ENCODE measurements around the gene NUDT14.

DNA sequence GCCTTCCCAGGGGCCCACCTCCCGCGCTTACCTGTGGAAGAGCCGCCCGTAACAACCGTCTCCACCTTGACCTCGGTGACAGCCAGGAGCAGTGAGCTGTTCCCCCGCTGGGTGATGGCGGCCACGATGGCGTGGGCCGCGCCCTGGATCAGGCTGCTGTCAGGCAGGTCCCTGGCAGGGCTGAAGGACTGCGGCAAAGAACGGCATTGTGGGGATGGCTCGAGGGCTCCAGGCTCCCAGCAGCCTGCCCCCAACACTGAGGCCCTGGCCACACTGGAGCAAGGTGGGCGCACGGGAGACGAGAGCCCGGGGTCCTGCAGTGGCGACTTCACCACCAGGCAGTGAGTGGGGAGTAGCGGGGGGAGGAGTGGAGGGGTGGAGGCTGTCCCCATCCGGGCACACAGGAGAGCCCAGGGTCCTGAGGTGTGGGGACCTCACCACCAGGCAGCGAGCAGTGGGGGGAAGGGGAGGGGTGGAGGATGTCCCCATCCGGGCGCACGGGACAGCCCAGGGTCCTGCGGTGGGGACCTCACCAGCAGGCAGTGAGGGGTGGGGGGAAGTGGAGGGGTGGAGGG lies 37.6 kb downstream of the NUDT14 start:
- TF ChIP-seq, protein P1, sequence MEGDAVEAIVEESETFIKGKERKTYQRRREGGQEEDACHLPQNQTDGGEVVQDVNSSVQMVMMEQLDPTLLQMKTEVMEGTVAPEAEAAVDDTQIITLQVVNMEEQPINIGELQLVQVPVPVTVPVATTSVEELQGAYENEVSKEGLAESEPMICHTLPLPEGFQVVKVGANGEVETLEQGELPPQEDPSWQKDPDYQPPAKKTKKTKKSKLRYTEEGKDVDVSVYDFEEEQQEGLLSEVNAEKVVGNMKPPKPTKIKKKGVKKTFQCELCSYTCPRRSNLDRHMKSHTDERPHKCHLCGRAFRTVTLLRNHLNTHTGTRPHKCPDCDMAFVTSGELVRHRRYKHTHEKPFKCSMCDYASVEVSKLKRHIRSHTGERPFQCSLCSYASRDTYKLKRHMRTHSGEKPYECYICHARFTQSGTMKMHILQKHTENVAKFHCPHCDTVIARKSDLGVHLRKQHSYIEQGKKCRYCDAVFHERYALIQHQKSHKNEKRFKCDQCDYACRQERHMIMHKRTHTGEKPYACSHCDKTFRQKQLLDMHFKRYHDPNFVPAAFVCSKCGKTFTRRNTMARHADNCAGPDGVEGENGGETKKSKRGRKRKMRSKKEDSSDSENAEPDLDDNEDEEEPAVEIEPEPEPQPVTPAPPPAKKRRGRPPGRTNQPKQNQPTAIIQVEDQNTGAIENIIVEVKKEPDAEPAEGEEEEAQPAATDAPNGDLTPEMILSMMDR (tag by site-specific recombination; IDR thresholded peaks at IDR 0.05) = no peak
- TF ChIP-seq YY1 (tag by site-specific recombination; IDR thresholded peaks at IDR 0.05) (no peak), ZNF239 (tag by site-specific recombination; IDR thresholded peaks at IDR 0.05) (no peak), ZNF677 (tag by site-specific recombination; IDR thresholded peaks at IDR 0.05) (no peak), HOXA7 (CRISPR knock-in tag; IDR thresholded peaks at IDR 0.05; ENCODE audit: borderline replicate concordance) (no peak), ZBTB8A (tag by site-specific recombination; IDR thresholded peaks at IDR 0.05) (no peak), ZNF423 (tag by site-specific recombination; IDR thresholded peaks at IDR 0.05) (no peak), ZFP3 (tag by site-specific recombination; IDR thresholded peaks at IDR 0.05; ENCODE audit: low read depth) (no peak), SP2 (tag by site-specific recombination; IDR thresholded peaks at IDR 0.05) (no peak), ZNF473 (tag by site-specific recombination; IDR thresholded peaks at IDR 0.05) (no peak), SCRT1 (tag by site-specific recombination; IDR thresholded peaks at IDR 0.05; ENCODE audit: borderline replicate concordance) (no peak)
- TF ChIP-seq, protein P2, sequence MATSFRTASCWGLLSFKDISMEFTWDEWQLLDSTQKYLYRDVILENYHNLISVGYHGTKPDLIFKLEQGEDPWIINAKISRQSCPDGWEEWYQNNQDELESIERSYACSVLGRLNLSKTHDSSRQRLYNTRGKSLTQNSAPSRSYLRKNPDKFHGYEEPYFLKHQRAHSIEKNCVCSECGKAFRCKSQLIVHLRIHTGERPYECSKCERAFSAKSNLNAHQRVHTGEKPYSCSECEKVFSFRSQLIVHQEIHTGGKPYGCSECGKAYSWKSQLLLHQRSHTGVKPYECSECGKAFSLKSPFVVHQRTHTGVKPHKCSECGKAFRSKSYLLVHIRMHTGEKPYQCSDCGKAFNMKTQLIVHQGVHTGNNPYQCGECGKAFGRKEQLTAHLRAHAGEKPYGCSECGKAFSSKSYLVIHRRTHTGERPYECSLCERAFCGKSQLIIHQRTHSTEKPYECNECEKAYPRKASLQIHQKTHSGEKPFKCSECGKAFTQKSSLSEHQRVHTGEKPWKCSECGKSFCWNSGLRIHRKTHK (tag by site-specific recombination; IDR thresholded peaks at IDR 0.05) = no peak
- TF ChIP-seq, protein P3, sequence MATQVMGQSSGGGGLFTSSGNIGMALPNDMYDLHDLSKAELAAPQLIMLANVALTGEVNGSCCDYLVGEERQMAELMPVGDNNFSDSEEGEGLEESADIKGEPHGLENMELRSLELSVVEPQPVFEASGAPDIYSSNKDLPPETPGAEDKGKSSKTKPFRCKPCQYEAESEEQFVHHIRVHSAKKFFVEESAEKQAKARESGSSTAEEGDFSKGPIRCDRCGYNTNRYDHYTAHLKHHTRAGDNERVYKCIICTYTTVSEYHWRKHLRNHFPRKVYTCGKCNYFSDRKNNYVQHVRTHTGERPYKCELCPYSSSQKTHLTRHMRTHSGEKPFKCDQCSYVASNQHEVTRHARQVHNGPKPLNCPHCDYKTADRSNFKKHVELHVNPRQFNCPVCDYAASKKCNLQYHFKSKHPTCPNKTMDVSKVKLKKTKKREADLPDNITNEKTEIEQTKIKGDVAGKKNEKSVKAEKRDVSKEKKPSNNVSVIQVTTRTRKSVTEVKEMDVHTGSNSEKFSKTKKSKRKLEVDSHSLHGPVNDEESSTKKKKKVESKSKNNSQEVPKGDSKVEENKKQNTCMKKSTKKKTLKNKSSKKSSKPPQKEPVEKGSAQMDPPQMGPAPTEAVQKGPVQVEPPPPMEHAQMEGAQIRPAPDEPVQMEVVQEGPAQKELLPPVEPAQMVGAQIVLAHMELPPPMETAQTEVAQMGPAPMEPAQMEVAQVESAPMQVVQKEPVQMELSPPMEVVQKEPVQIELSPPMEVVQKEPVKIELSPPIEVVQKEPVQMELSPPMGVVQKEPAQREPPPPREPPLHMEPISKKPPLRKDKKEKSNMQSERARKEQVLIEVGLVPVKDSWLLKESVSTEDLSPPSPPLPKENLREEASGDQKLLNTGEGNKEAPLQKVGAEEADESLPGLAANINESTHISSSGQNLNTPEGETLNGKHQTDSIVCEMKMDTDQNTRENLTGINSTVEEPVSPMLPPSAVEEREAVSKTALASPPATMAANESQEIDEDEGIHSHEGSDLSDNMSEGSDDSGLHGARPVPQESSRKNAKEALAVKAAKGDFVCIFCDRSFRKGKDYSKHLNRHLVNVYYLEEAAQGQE (tag by site-specific recombination; IDR thresholded peaks at IDR 0.05) = no peak

All from HEK293 (cell line).